OCI-LY1 (cell line): ENCODE measurements around the gene CD83.

ENCODE experiments used
- H2AFZ ChIP-seq: fragments of 200-600 bp; sonication (generic), shearing (Covaris generic); 2 replicates; pipeline ENCODE4 v1.6.0; 2014; ENCODE audit warnings: antibody characterized with exemption, mild to moderate bottlenecking, low read length
- H3F3A ChIP-seq: fragments of 200-600 bp; sonication (generic), shearing (Covaris generic); 2 replicates; pipeline ENCODE4 v1.6.0; 2014; ENCODE audit warnings: mild to moderate bottlenecking, antibody characterized with exemption, low read length, moderate library complexity; ENCODE audit not compliant: insufficient read depth
- H3K27ac ChIP-seq: fragments of 200-600 bp; sonication (generic); 2 replicates; pipeline ENCODE4 v1.5.1; 2014; ENCODE audit warnings: low read length, mixed run types, mild to moderate bottlenecking, low read depth; ENCODE audit not compliant: poor library complexity, severe bottlenecking
- H3K27me3 ChIP-seq: fragments of 200-600 bp; sonication (generic); 2 replicates; pipeline ENCODE4 v1.6.0; 2014; ENCODE audit warnings: antibody characterized with exemption, mild to moderate bottlenecking, low read length, moderate library complexity; ENCODE audit not compliant: insufficient read depth
- H3K36me3 ChIP-seq: fragments of 200-600 bp; sonication (generic); 2 replicates; pipeline ENCODE4 v1.6.1; 2014; ENCODE audit warnings: mild to moderate bottlenecking, antibody characterized with exemption, low read length, moderate library complexity, mixed read lengths; ENCODE audit not compliant: insufficient read depth
- H3K4me1 ChIP-seq: fragments of 200-600 bp; sonication (generic); 2 replicates; pipeline ENCODE4 v1.5.1; 2014; ENCODE audit warnings: mild to moderate bottlenecking, low read length, moderate library complexity; ENCODE audit not compliant: insufficient read depth, severe bottlenecking
- H3K4me2 ChIP-seq: fragments of 200-600 bp; sonication (generic), shearing (Covaris generic); 2 replicates; pipeline ENCODE4 v1.6.1; 2014; ENCODE audit warnings: low read length
- H3K4me3 ChIP-seq: fragments of 200-600 bp; sonication (generic); 2 replicates; pipeline ENCODE4 v1.5.1; 2014; ENCODE audit warnings: low read length, low read depth, mild to moderate bottlenecking, mixed read lengths; ENCODE audit not compliant: poor library complexity, severe bottlenecking
- H3K79me2 ChIP-seq: fragments of 200-600 bp; shearing (Covaris generic); 2 replicates; pipeline ENCODE4 v1.6.1; 2016; ENCODE audit warnings: mixed run types, low read length, mixed read lengths; ENCODE audit not compliant: insufficient read depth
- H3K9ac ChIP-seq: fragments of 200-600 bp; sonication (generic), shearing (Covaris generic); 2 replicates; pipeline ENCODE4 v1.6.1; 2014; ENCODE audit warnings: mild to moderate bottlenecking, low read length, mixed read lengths
- H3K9me2 ChIP-seq: fragments of 200-600 bp; sonication (generic), shearing (Covaris generic); 2 replicates; pipeline ENCODE4 v1.6.1; 2014; ENCODE audit warnings: low read depth, mild to moderate bottlenecking, low read length, mixed read lengths
- H3K9me3 ChIP-seq: fragments of 200-600 bp; shearing (Covaris generic); 2 replicates; pipeline ENCODE4 v1.6.1; 2014; ENCODE audit warnings: low read length, mixed read lengths
- H4K20me1 ChIP-seq: fragments of 200-600 bp; sonication (generic), shearing (Covaris generic); 2 replicates; pipeline ENCODE4 v1.6.0; 2016; ENCODE audit warnings: mild to moderate bottlenecking, low read length; ENCODE audit not compliant: insufficient read depth
- CTCF ChIP-seq: fragments of 200-600 bp; sonication (generic), shearing (Covaris generic); IDR thresholded peaks from 2 replicates; pipeline ENCODE4 v1.5.1; 2017; ENCODE audit warnings: mild to moderate bottlenecking, antibody characterized with exemption, low read length, moderate library complexity, mixed read lengths
- EZH2 ChIP-seq: fragments of 200-600 bp; sonication (generic), shearing (Covaris generic); IDR thresholded peaks from 2 replicates; pipeline ENCODE4 v1.8.0; 2017; ENCODE audit warnings: borderline replicate concordance, mixed run types, mild to moderate bottlenecking, antibody characterized with exemption, low read length, moderate library complexity, mixed read lengths

CD83 gene

GRCh38 chr6:14089224-14089623 lies 28.3 kb upstream of the CD83 start:
- Histone ChIP-seq H3K4me3 (no peak overlapping the region), H3K9me2 (no peaks in the 10 kb centered on the region), H3K4me2 (no peak overlapping the region), H2AFZ (no peak overlapping the region), H4K20me1 (no peaks in the 10 kb centered on the region), H3K27ac (no peak overlapping the region), H3K36me3 (no peaks in the 10 kb centered on the region; the same call in 1 of the 2 replicates), H3K79me2 (no peaks in the 10 kb centered on the region), H3K9ac (no peak overlapping the region), H3K9me3 (peaks cover 3% of the 10 kb centered on the region; the same call in 1 of the 2 replicates), H3K27me3 (no peaks in the 10 kb centered on the region; the same call in 1 of the 2 replicates), H3K4me1 (peaks cover 30% of the 10 kb centered on the region), H3F3A (no peaks in the 10 kb centered on the region)
- TF ChIP-seq EZH2 (no peak), CTCF (no peak)

GRCh38 chr6:14091339-14091978 lies 26.1 kb upstream of the CD83 start:
- Histone ChIP-seq H3K9ac (no peak overlapping the region), H3K36me3 (no peaks in the 10 kb centered on the region; the same call in 1 of the 2 replicates), H3F3A (no peaks in the 10 kb centered on the region), H3K4me1 (peaks cover 51% of the 10 kb centered on the region), H3K27ac (no peak overlapping the region), H3K4me2 (no peak overlapping the region), H2AFZ (no peak overlapping the region), H3K79me2 (no peaks in the 10 kb centered on the region), H3K9me2 (no peaks in the 10 kb centered on the region), H3K9me3 (peaks cover 3% of the 10 kb centered on the region; the same call in 1 of the 2 replicates), H3K4me3 (no peak overlapping the region), H3K27me3 (no peaks in the 10 kb centered on the region; the same call in 1 of the 2 replicates), H4K20me1 (no peaks in the 10 kb centered on the region)
- no peak for TF ChIP-seq CTCF
- no peak for TF ChIP-seq EZH2

GRCh38 chr6:14092316-14092715 lies 25.3 kb upstream of the CD83 start:
- no peak overlapping the region for H2AFZ ChIP-seq
- TF ChIP-seq CTCF (no peak), EZH2 (no peak)

More at GRCh38 chr6:14092316-14092715, 25.3 kb upstream of the CD83 start:
- no peaks in the 10 kb centered on the region for H4K20me1 ChIP-seq
- H3K27ac ChIP-seq = no peak overlapping the region
- peaks cover 3% of the 10 kb centered on the region; the same call in 1 of the 2 replicates for H3K9me3 ChIP-seq
- H3K4me1 ChIP-seq = peaks cover 51% of the 10 kb centered on the region
- no peak overlapping the region for H3K4me3 ChIP-seq
- H3K9ac ChIP-seq = no peak overlapping the region
- no peaks in the 10 kb centered on the region for H3K79me2 ChIP-seq
- H3K36me3 ChIP-seq = no peaks in the 10 kb centered on the region; the same call in 1 of the 2 replicates
- no peak overlapping the region for H3K4me2 ChIP-seq
- no peaks in the 10 kb centered on the region for H3F3A ChIP-seq
- no peaks in the 10 kb centered on the region; the same call in 1 of the 2 replicates for H3K27me3 ChIP-seq
- H3K9me2 ChIP-seq = no peaks in the 10 kb centered on the region
